ENCODE data around the gene CAMK1D.

CAMK1D gene

DNA sequence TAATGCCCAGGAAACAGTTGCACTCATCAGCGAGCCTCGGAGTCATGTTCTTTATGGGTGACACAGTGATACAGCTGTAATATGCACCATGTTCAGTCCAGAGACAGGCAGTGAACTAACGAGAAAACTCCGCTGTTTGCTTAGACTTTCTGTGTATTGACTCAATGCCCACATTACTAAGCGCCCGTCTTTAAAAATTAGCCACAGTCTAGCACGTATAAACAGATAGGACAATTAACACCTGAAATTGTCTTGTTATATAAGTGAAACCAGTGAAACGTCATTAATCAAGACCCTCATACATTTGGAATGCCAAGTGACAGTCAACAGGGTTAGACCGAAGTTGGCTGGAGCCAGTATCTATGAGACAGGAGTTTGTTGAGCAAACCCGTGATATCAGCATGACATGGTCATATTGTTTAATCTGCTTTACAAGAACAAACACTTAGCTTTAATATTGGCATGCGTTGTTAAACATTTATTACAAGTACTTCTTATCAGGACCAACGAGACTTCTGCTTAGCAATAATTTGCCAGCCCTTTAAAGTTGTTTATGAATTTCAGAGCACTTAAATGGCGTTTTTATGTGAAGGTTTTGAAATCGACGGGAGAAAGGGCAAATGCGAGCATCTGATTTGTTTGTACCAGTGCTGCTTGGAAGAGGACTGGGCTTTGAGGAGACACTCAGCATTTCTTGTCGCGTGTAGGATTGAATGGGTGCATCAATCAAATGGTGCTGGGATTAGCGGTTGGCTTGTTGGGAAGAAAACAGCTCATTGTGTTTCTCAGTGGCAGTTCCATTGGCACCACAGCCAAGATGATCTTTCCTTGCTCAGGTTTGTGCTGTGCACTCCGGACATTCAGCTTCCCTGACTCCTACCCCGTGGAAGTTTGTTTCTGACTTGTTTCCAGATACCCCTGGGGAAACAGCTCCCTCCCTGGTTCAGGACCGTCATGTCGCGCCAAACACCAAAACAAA, 56.3 kb downstream of the CAMK1D start:
- no peak for DNase-seq

GRCh38 chr10:12406764-12407400, 57.5 kb downstream of the CAMK1D start:
- DNase-seq: no peak

DNA sequence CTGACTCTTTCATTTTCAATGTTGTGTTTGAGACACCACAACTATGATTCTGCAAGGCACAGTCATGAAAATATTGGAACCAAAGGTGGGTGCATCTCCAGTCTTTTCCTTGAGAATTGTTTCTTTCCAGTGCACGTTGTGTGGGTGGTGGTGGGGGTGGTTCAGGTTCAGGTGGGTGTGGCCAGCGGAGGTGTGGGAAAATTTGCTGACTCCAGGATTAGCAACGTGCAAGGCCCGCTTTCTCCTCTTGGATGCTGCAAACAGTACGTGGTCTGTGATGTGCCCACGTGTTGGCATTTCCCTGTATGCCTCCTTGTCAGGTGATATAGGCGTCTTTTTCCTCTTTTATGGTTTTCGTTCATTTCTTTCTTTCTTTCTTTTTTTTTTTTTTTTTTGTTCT, 59.1 kb downstream of the CAMK1D start:
- DNase-seq: no peak

- no peak for DNase-seq
Observed at GRCh38 chr10:12409161-12409560, 59.8 kb downstream of the CAMK1D start.

DNA sequence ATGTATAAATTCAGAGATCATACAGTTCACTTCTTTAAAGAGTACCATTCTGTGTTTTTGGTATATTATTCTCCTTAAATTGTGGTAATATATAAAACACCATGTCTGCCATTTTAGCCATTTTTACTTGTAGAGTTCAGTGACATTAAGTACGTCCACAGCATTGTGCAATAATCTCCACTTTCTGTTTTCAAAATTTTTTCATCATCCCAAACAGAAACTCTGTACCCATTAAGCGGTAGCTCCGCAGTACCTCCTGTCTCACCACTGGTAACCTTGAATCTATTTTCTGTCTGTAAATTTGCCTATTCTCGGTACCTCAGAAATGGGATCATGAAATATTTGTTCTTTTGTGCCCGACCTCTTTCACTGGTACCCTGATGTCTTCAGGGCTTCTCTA, 60.3 kb downstream of the CAMK1D start:
- DNase-seq: no peak

GRCh38 chr10:12412666-12413368, 63.5 kb downstream of the CAMK1D start:
- peak; percentile 16 to 24 for DNase-seq

GRCh38 chr10:12413369-12413711, 64.0 kb downstream of the CAMK1D start:
- DNase-seq: no peak

- no peak for DNase-seq
Observed at GRCh38 chr10:12414278-12414989, 65.1 kb downstream of the CAMK1D start.

DNA sequence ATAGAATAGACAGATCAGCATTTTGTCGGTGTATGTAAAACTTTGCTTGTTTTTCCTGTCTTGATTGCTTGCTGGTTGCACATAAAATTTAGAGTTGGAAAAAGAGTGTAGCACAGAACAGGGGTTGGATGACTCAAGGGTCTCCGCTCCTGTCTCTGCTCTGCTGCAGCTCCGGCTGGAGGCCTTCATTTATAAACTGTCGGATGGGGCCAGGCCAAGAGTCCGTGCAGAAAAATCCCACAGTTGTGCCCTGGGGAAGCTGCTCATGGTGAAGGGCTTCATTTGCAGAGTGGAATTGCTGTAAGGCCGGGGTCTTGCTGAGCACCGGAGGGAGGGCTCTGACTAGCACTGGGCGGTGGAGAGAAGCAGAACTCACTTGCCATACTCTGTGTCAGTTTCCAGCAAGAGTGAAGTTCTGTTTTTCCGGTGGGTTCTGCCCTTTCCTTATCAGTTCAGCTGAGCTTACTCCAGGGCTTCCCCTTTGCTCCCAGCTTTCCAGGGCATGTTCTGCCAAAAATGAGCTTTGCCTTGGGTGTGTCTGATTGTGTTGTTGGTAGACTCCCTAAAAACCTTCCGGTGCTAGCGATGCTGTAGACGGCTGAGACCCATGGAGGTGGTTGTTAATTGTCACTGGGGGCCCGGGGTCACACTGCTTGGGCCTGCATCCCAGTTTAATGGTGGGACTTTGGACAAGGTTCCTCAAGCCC, 67.2 kb downstream of the CAMK1D start:
- DNase-seq: no peak

- DNase-seq: no peak
Observed at GRCh38 chr10:12417331-12417730, 68.0 kb downstream of the CAMK1D start.

DNA sequence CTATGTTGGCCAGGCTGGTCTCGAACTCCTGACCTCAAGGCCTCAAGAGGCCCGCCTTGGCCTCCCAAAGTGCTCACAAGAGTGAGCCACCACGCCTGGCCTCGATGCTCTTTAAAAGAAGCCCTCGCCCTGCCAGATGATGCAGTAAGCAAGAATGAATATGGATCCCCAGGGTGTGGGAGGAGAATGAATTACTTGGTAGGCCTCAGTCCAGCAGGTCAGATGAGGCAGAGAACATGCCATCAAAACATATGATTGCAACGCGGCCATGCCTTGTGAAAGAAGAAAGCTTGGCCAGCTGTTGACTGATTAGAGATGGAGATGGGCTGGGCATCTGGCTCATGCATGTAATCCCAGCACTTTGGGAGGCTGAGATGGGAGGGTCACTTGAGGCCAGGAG, 68.7 kb downstream of the CAMK1D start:
- DNase-seq: no peak

- no peak for DNase-seq
Observed at GRCh38 chr10:12418725-12419261, 69.4 kb downstream of the CAMK1D start.

GRCh38 chr10:12419262-12419847, 70.0 kb downstream of the CAMK1D start:
- peak; percentile 15 to 23 for DNase-seq

- no peak for DNase-seq
Observed at GRCh38 chr10:12420530-12421120, 71.3 kb downstream of the CAMK1D start.

DNA sequence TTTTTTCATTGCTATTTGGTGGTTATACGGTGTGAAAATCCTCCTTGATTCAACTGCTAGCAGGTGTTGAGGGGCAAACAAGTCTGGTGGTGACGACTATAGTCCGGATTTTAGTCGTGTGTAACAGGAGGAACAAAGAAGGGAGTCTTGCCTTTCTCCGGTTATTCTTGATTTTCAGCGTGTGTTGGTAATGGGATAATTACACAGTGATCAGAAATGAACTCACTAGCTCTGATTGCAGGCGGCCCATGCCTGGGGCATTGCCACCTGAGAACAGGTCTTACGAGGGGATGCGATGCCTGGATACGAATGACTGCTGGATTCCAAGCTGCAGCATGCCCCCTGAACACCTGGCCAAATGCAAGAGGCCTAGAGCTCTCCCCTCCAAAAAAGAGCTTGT, 72.8 kb downstream of the CAMK1D start:
- no peak for DNase-seq

GRCh38 chr10:12423896-12424295, 74.5 kb downstream of the CAMK1D start:
- DNase-seq: no peak

- DNase-seq: no peak
Observed at GRCh38 chr10:12427276-12427675, 77.9 kb downstream of the CAMK1D start.

- DNase-seq: no peak
Observed at GRCh38 chr10:12428447-12429135, 79.2 kb downstream of the CAMK1D start.

- DNase-seq: no peak
Observed at GRCh38 chr10:12430406-12430982, 81.1 kb downstream of the CAMK1D start.
